OCI-M2 (cell line): Measurements from ENCODE around the gene ABCC9.
"Not testable (repeated sequence)": the region's sequence is repeated elsewhere in the genome, so short reads cannot be mapped to it uniquely, and the experiment has no call there.

Source experiments
- DNase-seq: peaks from one replicate; lab custom pipeline; 2025; ENCODE audit not compliant: unreplicated experiment; lab: John Stamatoyannopoulos, UW

ABCC9 gene

DNA sequence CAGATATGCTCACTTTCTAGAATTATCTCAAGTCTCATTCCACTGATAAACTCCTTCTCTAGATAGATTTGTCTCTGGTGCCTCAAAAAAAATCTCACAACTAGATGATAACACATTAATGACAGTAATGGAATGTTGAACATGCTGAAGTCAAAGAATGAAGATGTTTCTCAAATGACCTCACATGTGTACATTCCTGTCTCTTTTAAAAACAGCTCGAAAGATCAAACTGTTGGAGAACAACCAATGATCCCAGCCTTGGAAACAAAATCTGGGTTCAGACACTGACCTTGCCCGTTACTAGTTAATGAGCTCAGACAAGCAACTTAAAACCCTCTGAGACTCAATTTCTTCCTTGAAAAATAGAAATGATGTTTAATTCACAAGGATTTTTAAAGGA lies 122.0 kb downstream of the ABCC9 start:
- no peak for DNase-seq

DNA sequence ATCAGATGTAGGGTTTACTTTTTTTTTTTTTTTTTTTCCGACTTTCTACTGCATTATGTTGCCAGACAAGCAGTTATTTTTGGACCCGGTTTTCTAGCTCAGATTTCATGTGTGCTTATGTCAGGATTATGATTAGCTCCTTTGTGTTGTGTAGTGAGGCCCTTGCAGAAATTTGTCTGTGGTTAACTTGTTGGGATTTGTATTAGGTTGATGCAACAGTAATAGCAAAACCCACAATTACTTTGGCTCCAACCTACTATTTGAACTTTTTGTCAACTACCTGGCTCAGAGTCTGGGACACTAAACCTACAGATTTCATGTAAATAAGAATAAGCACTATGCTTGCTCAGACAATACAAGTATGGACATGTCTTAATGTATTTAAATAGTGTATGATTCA lies 122.6 kb downstream of the ABCC9 start:
- DNase-seq, result no peak

DNA sequence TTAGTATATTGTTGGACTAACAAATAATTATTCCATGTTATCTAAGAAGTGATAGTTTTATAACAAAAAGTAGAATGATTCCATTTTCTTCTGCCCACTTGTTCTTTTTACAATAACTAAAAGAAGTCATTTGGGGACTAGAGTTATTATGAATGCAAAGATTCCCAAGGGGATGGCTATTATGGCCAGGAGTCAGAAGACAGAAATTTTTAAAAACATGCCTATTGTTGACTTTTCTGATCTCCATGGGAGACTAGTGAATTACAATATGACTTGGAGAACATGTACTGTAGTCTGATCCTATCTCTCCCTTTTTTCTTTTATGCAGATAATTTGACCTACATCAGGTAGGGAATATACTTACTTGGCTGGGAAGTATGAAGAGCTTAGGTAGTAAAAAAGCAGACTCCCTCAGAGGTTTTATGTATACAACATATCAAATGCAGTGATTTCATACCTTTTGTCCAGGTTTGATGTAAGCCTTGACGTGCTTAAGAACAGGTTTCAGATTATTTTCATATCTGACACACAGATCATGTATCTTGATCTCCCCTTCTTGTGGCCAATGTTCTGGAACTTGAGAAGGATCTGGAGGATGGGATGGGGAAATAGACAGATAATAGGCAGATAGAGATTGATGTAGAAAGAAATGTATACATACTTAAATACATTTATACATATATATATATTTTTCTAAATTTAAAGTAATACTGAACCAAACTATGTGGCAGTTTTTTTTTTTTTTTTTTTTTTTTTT lies 125.7 kb downstream of the ABCC9 start:
- no peak for DNase-seq

DNA sequence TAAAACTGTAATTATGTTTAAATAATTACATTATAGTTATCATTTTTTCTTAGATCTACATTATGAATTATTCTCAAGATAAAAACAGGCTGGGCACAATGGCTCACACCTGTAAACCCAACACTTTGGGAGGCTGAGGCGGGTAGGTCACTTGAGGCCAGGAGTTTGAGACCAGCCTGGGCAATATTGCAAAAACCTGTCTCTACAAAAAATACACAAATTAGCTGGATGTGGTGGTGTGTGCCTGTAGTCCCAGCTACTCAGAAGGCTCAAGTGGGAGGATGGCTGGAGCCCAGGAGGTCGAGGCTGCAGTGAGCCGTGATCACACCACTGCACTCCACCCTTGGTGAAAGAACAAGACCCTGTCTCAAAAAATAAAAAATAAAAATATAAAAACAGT lies 126.4 kb downstream of the ABCC9 start:
- DNase-seq, result no peak

DNA sequence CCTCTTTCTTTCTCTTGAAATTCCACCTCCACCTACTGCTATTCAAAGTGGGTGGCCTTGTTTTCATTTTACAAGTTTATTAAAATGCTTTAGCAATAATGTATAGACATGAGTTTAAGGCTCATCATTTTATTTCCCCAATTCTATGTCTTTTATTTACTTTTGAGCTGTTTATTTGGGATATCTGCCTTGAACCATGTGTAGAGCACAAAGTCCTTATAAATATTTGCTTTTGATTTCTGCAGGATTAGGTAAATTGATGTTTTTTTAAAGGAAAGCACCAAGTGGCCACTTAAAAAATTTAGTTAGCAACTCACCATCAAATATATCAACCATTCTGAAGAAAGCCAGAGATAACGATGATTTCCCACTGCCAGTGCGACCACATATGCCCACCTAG lies 126.9 kb downstream of the ABCC9 start:
- DNase-seq, result no peak

DNA sequence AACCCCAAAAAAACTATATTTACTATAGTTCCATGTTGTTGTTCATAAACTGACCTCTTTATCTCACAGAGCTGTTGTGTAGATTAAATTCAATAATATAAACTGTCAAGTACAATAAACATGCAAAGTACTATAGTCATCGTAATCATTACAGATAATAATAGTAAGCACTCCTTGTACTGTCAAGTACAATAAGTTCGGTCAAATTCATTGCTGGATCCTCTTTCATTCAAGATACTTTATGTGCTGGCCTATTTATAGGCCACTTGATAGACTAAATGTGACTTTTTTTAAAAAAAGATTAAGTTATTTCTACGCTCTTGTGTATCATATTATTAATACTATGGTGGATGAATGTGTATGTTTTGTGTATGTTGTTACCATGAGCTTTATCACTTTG lies 127.5 kb downstream of the ABCC9 start:
- DNase-seq, result no peak

DNA sequence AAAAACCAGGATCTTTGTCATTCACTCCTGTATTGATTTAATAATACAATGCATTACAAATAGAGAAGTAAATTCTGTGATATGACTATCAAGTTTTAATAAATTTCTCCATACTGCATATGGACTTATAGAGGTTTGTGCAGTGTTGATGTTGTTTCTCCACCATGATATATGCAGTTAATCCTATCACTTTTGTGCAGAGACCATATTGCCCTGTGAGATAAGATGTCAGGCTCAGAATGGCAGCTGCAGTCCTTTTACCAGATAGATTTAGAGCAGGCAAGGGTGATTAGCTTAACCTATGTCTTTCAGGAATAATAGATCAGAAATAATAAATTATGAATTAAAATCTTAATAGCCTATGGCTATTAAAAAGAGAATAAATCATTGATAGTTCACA lies 128.1 kb downstream of the ABCC9 start:
- no peak for DNase-seq

DNA sequence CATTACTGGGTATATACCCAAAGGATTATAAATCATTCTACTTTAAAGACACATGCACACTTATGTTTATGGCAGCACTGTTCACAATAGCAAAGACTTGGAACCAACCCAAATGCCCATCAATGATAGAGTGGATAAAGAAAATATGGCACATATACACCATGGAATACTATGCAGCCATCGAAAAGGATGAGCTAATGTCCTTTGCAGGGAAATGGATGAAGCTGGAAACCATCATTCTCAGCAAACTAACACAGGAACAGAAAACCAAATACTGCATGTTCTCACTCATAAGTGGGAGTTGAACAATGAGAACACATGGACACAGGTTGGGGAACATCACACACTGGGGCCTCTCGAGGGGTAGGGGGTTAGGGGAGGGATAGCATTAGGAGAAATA lies 128.9 kb downstream of the ABCC9 start:
- not testable (repeated sequence) for DNase-seq

DNA sequence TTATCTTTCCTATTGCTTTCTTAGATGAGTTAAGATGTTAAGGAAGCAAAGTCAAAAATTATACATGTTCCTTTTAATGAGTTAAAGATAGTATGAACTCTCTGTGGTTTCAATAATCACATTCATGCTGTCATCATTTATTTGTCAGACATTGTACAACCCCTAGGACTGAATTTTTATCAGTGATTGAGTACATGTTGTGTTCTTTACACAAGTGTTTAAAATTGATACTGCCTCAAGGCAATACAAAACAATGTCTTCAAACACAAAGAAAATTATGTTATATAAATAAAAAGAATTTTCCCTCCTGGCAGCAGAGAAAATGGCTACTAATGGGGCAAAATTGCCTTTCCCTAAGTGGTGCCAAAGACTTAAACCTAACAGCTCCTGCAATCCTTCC lies 132.1 kb downstream of the ABCC9 start:
- DNase-seq, result no peak

DNA sequence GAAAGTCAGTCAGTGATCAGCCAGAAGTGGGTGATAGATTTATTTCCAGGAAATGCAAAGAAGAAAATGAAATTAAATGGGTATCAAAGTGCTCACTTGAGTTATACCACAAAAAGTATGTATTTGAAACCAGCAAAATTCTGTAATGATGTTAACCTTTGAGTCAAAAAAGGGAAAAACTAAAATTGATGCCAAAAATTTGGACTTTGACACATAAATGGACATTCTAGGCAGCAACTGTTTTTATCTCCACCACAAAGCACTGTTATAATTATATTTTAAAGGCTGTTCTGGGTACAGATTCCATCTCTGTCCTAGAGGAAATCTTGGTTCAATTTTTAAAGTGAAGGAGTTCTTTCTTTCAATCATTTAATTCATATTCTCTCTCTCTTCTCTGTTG lies 135.0 kb downstream of the ABCC9 start:
- DNase-seq, result no peak

DNA sequence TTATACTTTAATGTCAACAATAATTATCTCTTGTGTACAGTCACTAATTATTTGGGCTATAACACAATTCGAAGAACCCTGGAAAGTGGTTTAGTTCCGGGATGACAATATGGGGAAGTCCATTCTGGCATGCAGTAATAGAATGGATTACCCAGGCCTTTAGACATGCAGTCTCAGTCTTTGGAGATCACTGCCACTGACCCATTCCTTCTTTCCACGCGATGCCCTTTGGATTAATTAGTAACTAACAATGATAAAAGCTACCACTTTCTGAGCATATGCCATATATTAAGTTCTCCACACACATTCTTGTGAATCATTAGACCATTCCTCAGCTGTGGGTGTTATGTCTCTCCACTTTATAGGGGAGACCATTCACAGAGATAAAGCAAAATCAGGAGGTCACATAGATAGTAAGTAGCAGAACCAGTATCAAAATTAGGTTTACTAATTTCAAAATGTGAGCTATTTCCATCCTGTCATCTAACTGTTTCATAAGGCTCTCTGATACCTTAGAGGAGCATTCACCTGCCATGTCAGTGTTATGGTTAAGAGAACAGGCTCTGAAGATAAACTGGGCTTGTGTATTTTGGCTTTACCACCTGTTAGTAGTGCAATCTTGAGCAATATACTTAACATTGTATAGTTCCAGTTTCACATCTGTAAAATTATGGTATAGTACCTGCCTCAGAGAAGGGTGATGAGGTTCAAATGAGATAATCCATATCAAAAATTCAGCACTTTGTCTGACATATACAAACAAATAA lies 139.5 kb downstream of the ABCC9 start:
- no peak for DNase-seq

DNA sequence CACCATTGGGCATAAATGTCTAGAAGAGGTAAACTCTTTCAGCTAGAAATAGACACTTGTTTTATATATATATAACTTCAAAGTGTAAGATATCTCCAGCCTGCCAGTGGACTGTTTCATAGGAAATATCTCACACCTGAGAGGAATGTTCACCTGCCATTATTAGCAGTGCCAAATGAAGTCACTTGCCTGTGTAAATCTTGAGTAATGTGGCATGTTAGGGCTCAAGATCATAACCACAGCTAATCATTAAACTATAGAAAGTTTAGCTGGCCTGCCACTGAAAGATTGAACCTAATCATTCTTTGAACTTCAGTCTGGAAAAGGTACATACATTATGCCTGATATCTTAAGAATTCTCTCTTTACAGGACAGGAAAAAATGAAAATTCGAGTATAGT lies 141.2 kb downstream of the ABCC9 start:
- DNase-seq, result no peak

DNA sequence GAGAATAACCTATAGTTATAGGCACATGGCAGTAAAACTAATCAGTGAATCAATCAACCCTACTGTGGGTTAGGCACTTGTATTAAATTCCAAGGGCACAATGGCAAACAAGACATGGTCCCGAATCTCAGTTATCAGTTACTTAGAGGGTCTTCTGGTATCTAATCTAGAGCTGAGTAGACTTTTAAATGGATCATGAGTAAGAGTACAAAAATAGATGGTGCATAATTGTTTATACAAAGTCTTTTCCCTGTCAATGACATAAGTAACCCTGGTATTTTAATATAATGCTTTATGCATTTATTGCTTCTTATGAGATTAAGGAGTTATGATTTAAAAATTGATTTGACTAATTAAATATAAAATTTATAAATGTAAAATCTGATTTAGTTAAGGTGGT lies 143.7 kb downstream of the ABCC9 start:
- DNase-seq, result no peak

DNA sequence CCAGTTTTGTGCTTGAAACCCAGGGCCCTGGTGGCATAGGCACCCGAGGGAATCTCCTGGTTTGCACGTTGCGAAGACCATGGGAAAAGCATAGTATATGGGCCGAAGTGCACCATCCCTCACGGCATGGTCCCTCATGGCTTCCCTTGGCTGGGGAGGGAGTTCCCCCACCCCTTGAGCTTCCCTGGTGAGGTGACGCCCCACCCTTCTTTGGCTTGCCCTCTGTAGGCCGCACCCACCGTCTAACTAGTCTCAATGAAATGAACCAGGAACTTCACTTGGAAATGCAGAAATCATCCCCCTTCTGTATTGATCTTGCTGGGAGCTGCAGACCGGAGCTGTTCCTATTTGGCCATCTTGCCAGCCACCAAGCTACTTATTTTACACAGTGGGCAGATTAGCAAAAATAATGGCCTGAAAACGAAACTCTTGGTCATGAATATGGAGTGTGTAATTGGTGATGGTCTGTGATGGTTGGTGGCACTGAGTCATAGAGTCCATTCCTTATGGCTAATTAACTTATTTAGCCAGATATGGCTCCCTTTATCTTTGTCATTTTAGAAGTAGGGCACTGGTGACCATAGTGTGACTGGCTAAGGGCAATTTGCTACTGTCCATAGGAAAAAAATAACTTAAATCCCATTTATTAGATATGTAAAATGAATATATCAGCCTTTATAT lies 145.4 kb downstream of the ABCC9 start:
- no peak for DNase-seq

DNA sequence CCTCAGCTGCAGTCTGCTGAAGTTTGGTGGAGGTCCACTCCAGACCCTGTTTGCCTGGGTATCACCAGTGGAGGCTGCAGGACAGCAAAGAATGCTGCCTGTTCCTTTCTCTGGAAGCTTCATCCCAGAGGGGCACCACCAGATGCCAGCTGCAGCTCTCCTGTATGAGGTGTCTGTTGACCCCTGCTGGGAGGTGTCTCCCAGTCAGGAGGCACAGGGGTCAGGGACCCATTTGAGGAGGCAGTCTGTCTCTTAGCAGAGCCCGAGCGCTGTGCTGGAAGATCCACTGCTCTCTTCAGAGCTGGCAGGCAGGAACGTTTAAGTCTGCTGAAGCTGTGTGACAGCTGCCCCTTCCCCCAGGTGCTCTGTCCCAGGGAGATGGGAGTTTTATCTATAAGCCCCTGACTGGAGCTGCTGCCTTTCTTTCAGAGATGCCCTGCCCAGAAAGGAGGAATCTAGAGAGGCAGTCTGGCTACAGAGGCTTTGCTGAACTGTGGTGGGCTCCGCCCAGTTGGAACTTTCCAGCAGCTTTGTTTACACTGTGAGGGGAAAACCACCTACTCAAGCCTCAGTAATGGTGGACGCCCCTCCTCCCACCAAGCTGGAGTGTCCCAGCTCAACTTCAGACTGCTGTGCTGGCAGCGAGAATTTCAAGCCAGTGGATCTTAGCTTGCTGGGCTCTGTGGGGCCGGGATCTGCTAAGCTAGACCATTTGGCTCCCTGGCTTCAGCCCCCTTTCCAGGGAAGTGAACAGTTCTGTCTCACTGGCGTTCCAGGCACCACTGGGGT lies 146.2 kb downstream of the ABCC9 start:
- DNase-seq, result not testable (repeated sequence)

DNA sequence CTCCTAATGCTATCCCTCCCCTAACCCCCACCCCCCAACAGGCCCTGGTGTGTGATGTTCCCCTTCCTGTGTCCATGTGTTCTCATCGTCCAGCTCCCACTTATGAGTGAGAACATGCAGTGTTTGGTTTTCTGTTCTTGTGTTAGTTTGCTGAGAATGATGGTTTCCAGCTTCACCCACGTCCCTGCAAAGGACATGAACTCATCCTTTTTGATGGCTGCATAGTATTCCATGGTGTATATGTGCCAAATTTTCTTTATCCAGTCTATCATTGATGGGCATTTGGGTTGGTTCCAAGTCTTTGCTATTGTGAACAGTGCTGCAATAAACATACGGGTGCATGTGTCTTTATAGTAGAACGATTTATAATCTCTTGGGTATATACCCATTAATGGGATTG lies 151.5 kb downstream of the ABCC9 start:
- DNase-seq, result not testable (repeated sequence)

DNA sequence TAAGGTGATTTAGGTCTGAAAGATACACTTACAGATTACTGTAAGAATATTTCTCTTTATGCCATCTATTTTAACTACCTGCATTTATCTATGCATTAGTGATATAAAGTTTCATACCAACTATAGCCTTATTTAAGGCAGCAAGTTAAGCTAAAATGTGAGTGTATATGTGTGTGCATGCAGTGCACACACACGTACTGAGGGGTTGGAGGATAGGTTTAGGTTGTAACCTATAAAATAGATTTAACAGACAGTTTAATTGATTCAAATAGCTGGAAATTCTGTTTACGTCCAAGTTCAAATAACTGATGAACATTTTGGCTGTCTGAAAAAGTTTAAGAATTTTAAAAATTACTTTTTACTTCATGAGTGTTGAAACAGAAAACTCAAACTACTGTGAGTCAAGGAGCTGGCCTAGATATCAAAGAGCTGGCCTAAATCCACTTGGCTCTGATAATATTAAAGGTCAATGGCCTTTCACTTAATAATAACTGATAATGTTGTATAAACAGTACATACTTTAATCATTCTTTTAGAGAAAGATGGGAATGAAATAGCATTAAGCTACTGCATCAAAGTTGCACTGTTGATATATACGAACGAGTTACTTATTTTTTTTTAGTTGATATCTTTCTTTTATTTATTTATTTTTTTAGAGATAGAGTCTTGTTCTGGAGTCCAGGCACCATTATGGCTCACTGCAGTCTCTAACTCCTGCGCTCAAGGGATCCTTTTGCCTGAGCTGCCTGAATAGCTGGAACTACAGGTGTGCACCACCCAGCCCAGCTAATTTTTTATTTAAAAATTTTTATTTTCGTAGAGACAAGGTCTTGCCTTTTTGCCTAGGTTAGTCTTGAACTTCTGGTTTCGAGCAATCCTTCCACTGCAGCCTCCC lies 152.9 kb downstream of the ABCC9 start:
- DNase-seq, result no peak

DNA sequence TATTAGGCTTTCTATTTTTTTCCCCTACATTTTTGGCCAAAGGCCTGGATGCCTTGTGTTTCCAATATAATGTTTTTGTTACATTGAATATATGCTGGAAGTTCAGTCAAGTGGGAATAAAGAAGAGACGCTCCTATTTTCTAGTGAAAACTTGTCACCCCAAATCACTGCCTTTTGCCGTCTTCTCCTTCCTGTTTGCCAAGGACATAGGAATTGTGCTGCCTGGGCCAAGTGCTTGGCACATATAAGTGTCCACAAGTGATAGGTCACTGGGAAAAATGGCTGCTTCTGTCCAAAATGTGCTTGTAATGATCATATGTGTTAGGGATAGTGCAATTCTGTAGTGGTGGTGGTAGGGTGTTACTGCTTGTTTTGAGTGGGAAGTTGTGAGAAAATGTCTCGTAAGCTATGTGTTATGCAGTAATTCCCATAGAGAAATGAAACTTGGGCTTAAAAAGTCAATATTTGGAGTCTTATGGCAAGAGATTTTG lies 155.1 kb downstream of the ABCC9 start:
- no peak for DNase-seq

DNA sequence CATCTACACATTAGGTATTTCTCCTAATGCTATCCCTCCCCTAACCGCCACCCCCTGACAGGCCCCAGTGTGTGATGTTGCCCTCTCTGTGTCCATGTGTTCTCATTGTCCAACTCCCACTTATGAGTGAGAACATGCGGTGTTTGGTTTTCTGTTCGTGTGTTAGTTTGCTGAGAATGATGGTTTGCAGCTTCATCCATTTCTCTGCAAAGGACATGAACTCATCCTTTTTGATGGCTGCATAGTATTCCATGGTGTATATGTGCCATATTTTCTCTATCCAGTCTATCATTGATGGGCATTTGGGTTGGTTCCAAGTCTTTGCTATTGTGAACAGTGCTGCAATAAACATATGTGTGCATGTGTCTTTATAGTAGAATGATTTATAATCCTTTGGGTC lies 158.5 kb downstream of the ABCC9 start:
- DNase-seq, result not testable (repeated sequence)

DNA sequence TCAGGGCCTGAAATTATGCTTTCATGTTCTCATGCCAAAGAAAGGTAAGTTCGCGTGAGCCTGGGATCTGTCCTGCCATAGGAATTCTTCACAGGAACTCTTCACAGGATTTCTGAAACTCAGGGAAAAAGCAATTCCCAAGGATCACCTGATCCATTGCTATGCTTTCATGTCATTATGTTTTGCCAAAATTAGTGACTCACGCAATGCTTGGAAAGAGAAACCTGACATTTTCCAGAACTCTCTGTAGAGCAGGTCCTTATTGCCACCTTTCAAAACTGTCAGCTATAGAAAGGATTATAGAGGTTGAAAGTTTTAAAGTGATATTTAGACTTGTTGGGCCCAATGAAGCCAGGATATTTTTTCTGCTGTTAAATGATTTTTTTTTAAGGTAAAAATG lies 160.4 kb downstream of the ABCC9 start:
- DNase-seq, result no peak
